CD14-positive monocyte (primary cell): ENCODE results near the gene NCOA7. TPM values are rescaled to one million over a fixed set of nuclear protein-coding genes. Genes with fewer than 3 reads are reported as not detected.

Source experiments
- DNase-seq, 3 donors: peaks; one replicate each; pipeline ENCODE4 v3.0.0-alpha.2; 2011 to 2022
- H2AFZ ChIP-seq: 2 replicates; pipeline ENCODE4 v1.6.0; 2012; ENCODE audit warnings: mild to moderate bottlenecking, low read depth, low read length, inconsistent platforms; ENCODE audit not compliant: insufficient read depth, poor library complexity, severe bottlenecking
- H3K27ac ChIP-seq, 2 donors: 1 replicate in 1 of 2; 2 replicates in 1 of 2; pipeline ENCODE4 v1.5.1; 2012 to 2013; ENCODE audit warnings: low read length in 2 of 2, control low read depth in 1 of 2, inconsistent platforms in 1 of 2, low read depth in 1 of 2, mild to moderate bottlenecking in 1 of 2
- H3K27me3 ChIP-seq, 2 donors: one replicate each; pipeline versions ENCODE4 v1.6.0 to v1.6.1; 2011 to 2013; ENCODE audit warnings: low read length in 2 of 2; ENCODE audit not compliant: control insufficient read depth in 2 of 2, insufficient read depth in 2 of 2
- H3K36me3 ChIP-seq, 2 donors: replicated peaks in 1 of 2; 1 replicate in 1 of 2; 2 replicates in 1 of 2; pipeline versions ENCODE4 v1.5.1 to v1.6.1; 2012 to 2013; ENCODE audit warnings: low read length in 2 of 2, control low read depth in 1 of 2, inconsistent platforms in 1 of 2, mild to moderate bottlenecking in 1 of 2; ENCODE audit not compliant: insufficient read depth in 2 of 2, control insufficient read depth in 1 of 2
- H3K4me1 ChIP-seq, 2 donors: 1 replicate in 1 of 2; 2 replicates in 1 of 2; pipeline versions ENCODE4 v1.5.1 to v1.6.1; 2012 to 2013; ENCODE audit warnings: low read length in 2 of 2, control low read depth in 1 of 2, inconsistent platforms in 1 of 2, mild to moderate bottlenecking in 1 of 2, moderate library complexity in 1 of 2; ENCODE audit not compliant: insufficient read depth in 2 of 2, control insufficient read depth in 1 of 2
- H3K4me2 ChIP-seq: replicated peaks from 2 replicates; pipeline ENCODE3; 2012; ENCODE audit warnings: low read length, moderate library complexity, mild to moderate bottlenecking; ENCODE audit not compliant: poor library complexity, severe bottlenecking; ENCODE audit errors: extremely low read depth
- H3K4me3 ChIP-seq, 3 experiments: fragments of 200-600 bp in 1 of 3; sonication (generic) in 1 of 3; replicated peaks in 1 of 3; 1 replicate in 2 of 3; 2 replicates in 1 of 3; pipeline ENCODE4 v1.5.1; 2011 to 2013; ENCODE audit warnings: low read length in 3 of 3, mild to moderate bottlenecking in 3 of 3, control low read depth in 2 of 3, low read depth in 2 of 3, inconsistent platforms in 1 of 3, moderate library complexity in 1 of 3
- H3K79me2 ChIP-seq: 2 replicates; pipeline ENCODE4 v1.6.0; 2012; ENCODE audit warnings: mild to moderate bottlenecking, control low read depth, inconsistent platforms, low read length, moderate library complexity; ENCODE audit not compliant: insufficient read depth
- H3K9ac ChIP-seq: 2 replicates; pipeline ENCODE4 v1.6.0; 2017; ENCODE audit warnings: low read length, mild to moderate bottlenecking; ENCODE audit not compliant: insufficient read depth, poor library complexity, severe bottlenecking
- H3K9me3 ChIP-seq, 2 donors: replicated peaks in 1 of 2; 1 replicate in 1 of 2; 2 replicates in 1 of 2; pipeline versions ENCODE4 v1.5.1 to v1.6.1; 2012 to 2013; ENCODE audit warnings: low read length in 2 of 2, control low read depth in 1 of 2; ENCODE audit not compliant: control insufficient read depth in 1 of 2, insufficient read depth in 1 of 2
- H4K20me1 ChIP-seq: 2 replicates; pipeline ENCODE4 v1.6.0; 2012; ENCODE audit warnings: mild to moderate bottlenecking, low read length, control low read depth, moderate library complexity; ENCODE audit not compliant: insufficient read depth
- H3K27ac Mint-ChIP-seq, 7 donors: one replicate each; pipeline ENCODE4 v1.8.0; 2020; ENCODE audit warnings: mild to moderate bottlenecking in 7 of 7, mixed read lengths in 7 of 7, moderate library complexity in 6 of 7, inconsistent platforms in 2 of 7
- H3K27me3 Mint-ChIP-seq, 3 donors: one replicate each; pipeline ENCODE4 v1.8.0; 2021 to 2022; ENCODE audit warnings: low read depth in 3 of 3, mild to moderate bottlenecking in 3 of 3, mixed read lengths in 3 of 3, moderate library complexity in 3 of 3, inconsistent platforms in 1 of 3
- H3K36me3 Mint-ChIP-seq, 2 donors: one replicate each; pipeline ENCODE4 v1.8.0; 2020; ENCODE audit warnings: mixed read lengths in 2 of 2, inconsistent platforms in 1 of 2, mild to moderate bottlenecking in 1 of 2
- H3K4me1 Mint-ChIP-seq: one replicate; pipeline ENCODE4 v1.8.0; 2020; ENCODE audit warnings: mild to moderate bottlenecking, mixed read lengths
- H3K4me3 Mint-ChIP-seq, 2 donors: one replicate each; pipeline ENCODE4 v1.8.0; 2020; ENCODE audit warnings: mild to moderate bottlenecking in 2 of 2, mixed read lengths in 2 of 2, moderate library complexity in 1 of 2
- H3K9me3 Mint-ChIP-seq, 7 donors: one replicate each; pipeline ENCODE4 v1.8.0; 2020 to 2022; ENCODE audit warnings: mixed read lengths in 7 of 7, mild to moderate bottlenecking in 6 of 7, moderate library complexity in 6 of 7, inconsistent platforms in 2 of 7
- WGBS: methylation state at CpG from one replicate; pipeline ENCODE4 v1.1.5; 2013; ENCODE audit warnings: missing lambda C conversion rate; ENCODE audit not compliant: insufficient coverage; 5-methylcytosine and 5-hydroxymethylcytosine counted together
- intact Hi-C, 2 donors: fragments of 100-400 bp; cut with micrococcal nuclease; formaldehyde crosslinking; loops; one replicate each; pipeline versions ENCODE4 v1.15.0 to v1.15.1; 2023
- polyA plus RNA-seq, 3 donors: library from polyadenylated mRNA; depleted of rRNA in 1 of 3; unstranded in 2 of 3; stranded (reverse) in 1 of 3; fragments of 300-500 nt in 2 of 3; fragments of >200 nt in 1 of 3; fragmentation: Illumina TruSeq in 2 of 3; gene quantifications; 1 replicate in 2 of 3; 2 replicates in 1 of 3; pipeline ENCODE4 v1.2.3, GENCODE V29; 2012 to 2021
- TF ChIP-seq, protein P1 (sequence below): fragments of 200-600 bp; IDR thresholded peaks from one replicate; pipeline ENCODE4 v1.8.0; 2022; ENCODE audit warnings: antibody characterized with exemption, mild to moderate bottlenecking

Gene NCOA7
- polyA plus RNA-seq, 3 donors: 8.3 to 21.9 (median 11.2) TPM

DNA sequence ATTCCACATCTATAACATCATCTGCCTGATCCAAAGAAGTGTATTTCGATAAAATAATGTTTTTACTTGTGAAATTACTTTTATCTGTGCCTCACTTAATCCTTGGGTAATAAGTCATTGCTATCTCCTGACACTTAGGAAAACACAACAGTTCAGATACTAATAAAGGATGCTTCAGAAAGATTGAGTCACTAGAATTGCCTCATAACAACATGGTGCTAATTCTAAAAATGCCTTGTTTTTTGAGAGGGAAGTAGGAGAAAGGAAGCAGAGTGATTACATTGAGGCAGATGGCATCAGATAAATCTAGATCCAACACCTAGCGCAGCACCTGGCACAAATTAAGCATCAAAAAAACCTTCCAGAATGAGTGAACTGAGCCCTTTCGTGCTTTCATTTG is 69.0 kb downstream of the NCOA7 start:
- no peaks in the 10 kb centered on the region for H3K4me1 ChIP-seq
- whole genome bisulfite sequencing: no CpG with 5 or more reads among the region's 3 CpGs
- no peaks in the 10 kb centered on the region for H3K27me3 ChIP-seq
- H3K27ac ChIP-seq: no peak overlapping the region
- H3K36me3 ChIP-seq: peaks cover 0 to 5% of the 10 kb centered on the region in 2 donors
- no peaks in the 10 kb centered on the region for H3K79me2 ChIP-seq
- no peak overlapping the region for H3K4me2 ChIP-seq
- TF ChIP-seq, protein P1, sequence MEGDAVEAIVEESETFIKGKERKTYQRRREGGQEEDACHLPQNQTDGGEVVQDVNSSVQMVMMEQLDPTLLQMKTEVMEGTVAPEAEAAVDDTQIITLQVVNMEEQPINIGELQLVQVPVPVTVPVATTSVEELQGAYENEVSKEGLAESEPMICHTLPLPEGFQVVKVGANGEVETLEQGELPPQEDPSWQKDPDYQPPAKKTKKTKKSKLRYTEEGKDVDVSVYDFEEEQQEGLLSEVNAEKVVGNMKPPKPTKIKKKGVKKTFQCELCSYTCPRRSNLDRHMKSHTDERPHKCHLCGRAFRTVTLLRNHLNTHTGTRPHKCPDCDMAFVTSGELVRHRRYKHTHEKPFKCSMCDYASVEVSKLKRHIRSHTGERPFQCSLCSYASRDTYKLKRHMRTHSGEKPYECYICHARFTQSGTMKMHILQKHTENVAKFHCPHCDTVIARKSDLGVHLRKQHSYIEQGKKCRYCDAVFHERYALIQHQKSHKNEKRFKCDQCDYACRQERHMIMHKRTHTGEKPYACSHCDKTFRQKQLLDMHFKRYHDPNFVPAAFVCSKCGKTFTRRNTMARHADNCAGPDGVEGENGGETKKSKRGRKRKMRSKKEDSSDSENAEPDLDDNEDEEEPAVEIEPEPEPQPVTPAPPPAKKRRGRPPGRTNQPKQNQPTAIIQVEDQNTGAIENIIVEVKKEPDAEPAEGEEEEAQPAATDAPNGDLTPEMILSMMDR: no peak
- H3K27me3 Mint-ChIP-seq: no peaks in the 10 kb centered on the region
- H3K4me3 Mint-ChIP-seq: no peak overlapping the region
- H3K9me3 ChIP-seq: no peaks in the 10 kb centered on the region
- intact Hi-C loops: no loop called here
- peak in 2 of 3 donors; percentile 42 to 50 for DNase-seq
- no peak overlapping the region for H3K9ac ChIP-seq
- H2AFZ ChIP-seq: no peak overlapping the region
- H3K9me3 Mint-ChIP-seq: no peaks in the 10 kb centered on the region
- peaks cover 13 to 20% of the 10 kb centered on the region in 2 donors for H3K36me3 Mint-ChIP-seq
- no peak overlapping the region for H3K4me3 ChIP-seq
- no peak overlapping the region for H3K27ac Mint-ChIP-seq
- H4K20me1 ChIP-seq: no peaks in the 10 kb centered on the region
- peaks cover 9% of the 10 kb centered on the region for H3K4me1 Mint-ChIP-seq

DNA sequence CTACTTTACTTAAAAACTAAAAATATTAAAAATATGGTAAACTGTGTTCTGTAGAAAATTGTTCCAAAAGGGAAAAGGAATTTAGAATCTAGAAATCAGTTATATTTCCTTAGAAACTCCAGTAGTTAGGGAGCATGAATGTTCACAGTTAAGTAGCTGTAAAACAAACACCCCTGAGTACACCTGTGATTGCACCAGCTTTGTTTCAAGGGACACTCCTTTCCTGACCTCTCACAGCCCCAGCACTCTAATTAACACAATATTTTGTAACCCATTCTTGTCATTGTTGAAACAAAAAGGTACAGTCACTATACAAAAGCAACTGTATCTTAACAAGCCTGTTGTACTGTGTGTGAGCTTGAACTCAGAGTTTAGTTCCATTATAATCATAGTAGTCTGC is 72.3 kb downstream of the NCOA7 start:
- intact Hi-C loops: no loop called here
- no peaks in the 10 kb centered on the region for H3K4me1 ChIP-seq
- H3K27me3 Mint-ChIP-seq: no peaks in the 10 kb centered on the region

More for the DNA sequence above, 72.3 kb downstream of the NCOA7 start:
- Mint-ChIP-seq H3K4me3 (no peak overlapping the region), H3K27ac (no peak overlapping the region), H3K36me3 (peaks cover 2 to 4% of the 10 kb centered on the region in 2 donors), H3K9me3 (no peaks in the 10 kb centered on the region), H3K4me1 (peaks cover 9% of the 10 kb centered on the region)
- Histone ChIP-seq H3K79me2 (no peaks in the 10 kb centered on the region), H4K20me1 (no peaks in the 10 kb centered on the region), H3K9me3 (no peaks in the 10 kb centered on the region), H3K9ac (no peak overlapping the region), H3K27ac (no peak overlapping the region), H3K4me2 (no peak overlapping the region), H3K36me3 (no peaks in the 10 kb centered on the region), H2AFZ (no peak overlapping the region), H3K27me3 (no peaks in the 10 kb centered on the region), H3K4me3 (no peak overlapping the region)
- no peak for DNase-seq
- TF ChIP-seq, protein P1: no peak
